Prostate gland (tissue), 2 donors: Measurements from ENCODE around the gene PALM3. TPM values are rescaled to one million over a fixed set of nuclear protein-coding genes. Genes with fewer than 3 reads are reported as not detected.
"Not testable (repeated sequence)": the region's sequence is repeated elsewhere in the genome, so short reads cannot be mapped to it uniquely, and the experiment has no call there.

ENCODE experiments used
- DNase-seq: peaks from one replicate; pipeline ENCODE4 v3.0.0-alpha.2; 2019; ENCODE audit warnings: low spot score
- H3K27ac ChIP-seq, 2 donors: fragments of 200-600 bp; sonication (generic); 2 replicates each; pipeline ENCODE4 v1.5.1; 2017 to 2019
- H3K27me3 ChIP-seq: fragments of 200-600 bp; sonication (generic); replicated peaks from 2 replicates; pipeline ENCODE4 v1.5.1; 2019; ENCODE audit not compliant: insufficient read depth
- H3K36me3 ChIP-seq, 2 donors: fragments of 200-600 bp; sonication (generic); 1 replicate in 1 of 2; 2 replicates in 1 of 2; pipeline versions ENCODE4 v1.5.1 to v1.8.1; 2017 to 2019
- H3K4me1 ChIP-seq: fragments of 200-600 bp; sonication (generic); replicated peaks from 2 replicates; pipeline ENCODE4 v1.5.1; 2019
- H3K4me3 ChIP-seq, 2 donors: fragments of 200-600 bp; sonication (generic); 2 replicates each; pipeline ENCODE4 v1.5.1; 2017 to 2019
- H3K9me3 ChIP-seq: fragments of 200-600 bp; sonication (generic); 2 replicates; pipeline ENCODE4 v1.5.1; 2017
- CTCF ChIP-seq, 4 experiments: fragments of 200-600 bp in 2 of 4; fragments of 450-650 bp in 2 of 4; sonication (generic) in 2 of 4; IDR thresholded peaks; 1 replicate in 3 of 4; 2 replicates in 1 of 4; pipeline ENCODE4 v1.5.1; 2016 to 2019; ENCODE audit warnings: antibody characterized with exemption in 4 of 4, mild to moderate bottlenecking in 2 of 4, moderate library complexity in 2 of 4
- POLR2A ChIP-seq: fragments of 450-650 bp; IDR thresholded peaks from one replicate; pipeline ENCODE4 v1.6.1; 2016; ENCODE audit warnings: antibody characterized with exemption, mild to moderate bottlenecking
- POLR2AphosphoS5 ChIP-seq: sonication (generic); formaldehyde crosslinking; IDR thresholded peaks from one replicate; pipeline ENCODE4 v1.6.1; 2017; ENCODE audit warnings: antibody characterized with exemption
- WGBS: methylation state at CpG from one replicate; pipeline ENCODE4 v1.1.5; 2018; 5-methylcytosine and 5-hydroxymethylcytosine counted together
- intact Hi-C: fragments of 100-400 bp; cut with DNase I; formaldehyde crosslinking; loops from one replicate; pipeline ENCODE4 v1.14.2; 2022
- total RNA-seq, 2 donors: library from RNA; depleted of rRNA; stranded (reverse); fragments of >200 nt; gene quantifications; one replicate each; pipeline ENCODE4 v1.1.0, GENCODE V29; 2016

The PALM3 gene
- total RNA-seq, 2 donors from 2014 or later: 1.8 to 16.1 TPM

- no peak for DNase-seq
- TF ChIP-seq CTCF (IDR thresholded peaks at IDR 0.05) (no peak), POLR2A (no peak), POLR2AphosphoS5 (no peak)
- Histone ChIP-seq H3K27me3 (no peaks in the 10 kb centered on the region), H3K9me3 (no peaks in the 10 kb centered on the region), H3K27ac (no peak overlapping the region), H3K36me3 (no peaks in the 10 kb centered on the region), H3K4me1 (no peaks in the 10 kb centered on the region), H3K4me3 (no peak overlapping the region)
- WGBS: 93% methylated on average over 9 of the region's 11 CpGs
- intact Hi-C loops: no loop called here
These were observed 8.4 kb downstream of the PALM3 start for GRCh38 chr19:14053500-14053899.

- no peak overlapping the region for H3K4me3 ChIP-seq
- intact Hi-C loops: no loop called here
- H3K9me3 ChIP-seq: no peaks in the 10 kb centered on the region
- TF ChIP-seq POLR2A (no peak), POLR2AphosphoS5 (no peak), CTCF (IDR thresholded peaks at IDR 0.05) (no peak)
- H3K27me3 ChIP-seq: no peaks in the 10 kb centered on the region
- no peaks in the 10 kb centered on the region for H3K36me3 ChIP-seq
- H3K4me1 ChIP-seq: no peaks in the 10 kb centered on the region
- no peak for DNase-seq
- WGBS: 91% methylated on average over 3 of the region's 3 CpGs
- no peak overlapping the region for H3K27ac ChIP-seq
These were observed 8.8 kb downstream of the PALM3 start for GRCh38 chr19:14053032-14053431.

GRCh38 chr19:14052470-14052869, 9.4 kb downstream of the PALM3 start:
- 83% methylated on average over 6 of the region's 6 CpGs for whole genome bisulfite sequencing
- H3K4me1 ChIP-seq: no peaks in the 10 kb centered on the region
- intact Hi-C loops: no loop called here
- TF ChIP-seq CTCF (IDR thresholded peaks at IDR 0.05): no peak
- no peak for TF ChIP-seq POLR2AphosphoS5
- TF ChIP-seq POLR2A: no peak
- no peaks in the 10 kb centered on the region for H3K36me3 ChIP-seq
- no peaks in the 10 kb centered on the region for H3K27me3 ChIP-seq
- DNase-seq: no peak
- H3K27ac ChIP-seq: no peak overlapping the region
- H3K9me3 ChIP-seq: no peaks in the 10 kb centered on the region
- no peak overlapping the region for H3K4me3 ChIP-seq

GRCh38 chr19:14051980-14052379, 9.9 kb downstream of the PALM3 start:
- Histone ChIP-seq H3K4me3 (no peak overlapping the region), H3K36me3 (no peaks in the 10 kb centered on the region), H3K9me3 (no peaks in the 10 kb centered on the region), H3K4me1 (no peaks in the 10 kb centered on the region), H3K27me3 (no peaks in the 10 kb centered on the region), H3K27ac (no peak overlapping the region)
- 77% methylated on average over 9 of the region's 9 CpGs for WGBS
- intact Hi-C loops: no loop called here
- TF ChIP-seq CTCF (IDR thresholded peaks at IDR 0.05) (no peak), POLR2AphosphoS5 (no peak), POLR2A (no peak)
- no peak for DNase-seq

- DNase-seq, H3K27ac ChIP-seq, intact Hi-C loops, H3K4me1 ChIP-seq, H3K27me3 ChIP-seq, H3K9me3 ChIP-seq, H3K36me3 ChIP-seq, H3K4me3 ChIP-seq: not testable (repeated sequence)
- 94% methylated on average over 11 of the region's 11 CpGs for WGBS
These were observed 10.9 kb downstream of the PALM3 start for GRCh38 chr19:14050961-14051360.
